Pancreas (tissue), 10 donors: ENCODE results near the gene B3GAT3. TPM values are rescaled to one million over a fixed set of nuclear protein-coding genes. Genes with fewer than 3 reads are reported as not detected.

Experiments
- ATAC-seq, 4 donors: fragments of 200-7000 bp; cut with Tn5 transposase; one replicate each; pipeline versions ENCODE4 v1.8.0 to v1.9.1; 2020; ENCODE audit warnings: mild to moderate bottlenecking in 4 of 4, moderate library complexity in 4 of 4
- DNase-seq, 6 donors: peaks; one replicate each; pipeline ENCODE4 v3.0.0-alpha.2; 2020
- FAIRE-seq: peaks from 2 replicates; lab custom pipeline; 2012; peaks lifted over from hg19 to GRCh38; lab: Jason Lieb, UNC
- H3K27ac ChIP-seq, 4 donors: fragments of 200-600 bp; sonication (generic); 1 replicate in 3 of 4; 2 replicates in 1 of 4; pipeline versions ENCODE4 v1.5.0 to v1.8.0; 2020
- H3K27me3 ChIP-seq, 4 donors: fragments of 200-600 bp; one replicate each; pipeline ENCODE4 v1.8.0; 2021
- H3K36me3 ChIP-seq, 3 donors: fragments of 200-600 bp; sonication (generic) in 1 of 3; one replicate each; pipeline versions ENCODE4 v1.5.0 to v1.8.0; 2020 to 2021
- H3K4me1 ChIP-seq, 3 donors: fragments of 200-600 bp; one replicate each; pipeline ENCODE4 v1.8.0; 2021
- H3K4me3 ChIP-seq, 4 donors: fragments of 200-600 bp; sonication (generic) in 2 of 4; one replicate each; pipeline versions ENCODE4 v1.5.0 to v1.8.0; 2020 to 2021
- H3K9me3 ChIP-seq, 4 donors: fragments of 200-600 bp; one replicate each; pipeline ENCODE4 v1.8.0; 2021
- WGBS, 2 donors: extraction: QIAGEN DNeasy Blood & Tissue Kit; methylation state at CpG; one replicate each; pipeline ENCODE4 v1.1.7; 2013; 5-methylcytosine and 5-hydroxymethylcytosine counted together
- intact Hi-C, 3 donors: fragments of 100-400 bp; cut with DNase I; formaldehyde crosslinking; loops; one replicate each; pipeline versions ENCODE4 v1.11.1 to v1.14.2; 2022
- polyA plus RNA-seq, 2 donors: library from polyadenylated mRNA; stranded (reverse); fragments of 200-250 nt; gene quantifications; one replicate each; pipeline ENCODE4 v1.2.3, GENCODE V29; 2013
- total RNA-seq, 6 donors: library from RNA; stranded (reverse); fragmentation: NEBNext Ultra II Directional in 4 of 6; extraction: Animal tissue kit (Norgen Biotek cat#: 25700) in 4 of 6; gene quantifications; one replicate each; pipeline versions ENCODE4 v1.2.1 to v1.2.4, GENCODE V29; 2021 to 2023
- TF ChIP-seq, protein P1 (sequence below), 4 donors: fragments of 200-600 bp; sonication (generic) in 3 of 4; IDR thresholded peaks; one replicate each; pipeline versions ENCODE4 v1.5.0 to v1.8.0; 2021; ENCODE audit warnings: antibody characterized with exemption in 4 of 4
- donor health status: healthy with polysubstance abuse.
- donor health status: DM: no; HTN: no; CAD: no; lungs with moderate emphysema.
- donor health status: DM: no; HTN: no; CAD: no.
- donor health status: control.
- donor health status: control.
- donor health status: Bipolar disorder and iron deficiency.
- donor health status: DM: yes; HTN: yes; CAD: no.
- donor health status: DM: no; HTN: no; CAD: no.
- donor health status: DM: no; HTN: no; CAD: no.
- donor health status: DM: yes; HTN: yes; CAD: no.

The B3GAT3 gene
- total RNA-seq (10 to 100 TPM; 13.2 to 24.1 (median 17.1) TPM), polyA plus RNA-seq (10 to 100 TPM; 45.7 to 50.8 TPM)

- Histone ChIP-seq H3K9me3 (no peaks in the 10 kb centered on the region), H3K27me3 (no peaks in the 10 kb centered on the region), H3K27ac (peak within 1 kb of the TSS; percentile 49 to 84 (median 78)), H3K4me3 (peak within 1 kb of the TSS; percentile 55 to 79 (median 62)), H3K4me1 (peaks cover 0 to 9% (median 7%) of the 10 kb centered on the region in 3 donors), H3K36me3 (peaks cover 5 to 15% (median 13%) of the 10 kb centered on the region in 3 donors)
- no peak for FAIRE-seq
- peak; percentile 97 to 100 (median 99) for DNase-seq
- intact Hi-C loops, result no loop called here
- ATAC-seq, result peak; percentile 98 to 99 (median 98)
- 1% methylated on average over 47 to 77 of the region's 77 CpGs for WGBS, 2 donors
- TF ChIP-seq, protein P1, sequence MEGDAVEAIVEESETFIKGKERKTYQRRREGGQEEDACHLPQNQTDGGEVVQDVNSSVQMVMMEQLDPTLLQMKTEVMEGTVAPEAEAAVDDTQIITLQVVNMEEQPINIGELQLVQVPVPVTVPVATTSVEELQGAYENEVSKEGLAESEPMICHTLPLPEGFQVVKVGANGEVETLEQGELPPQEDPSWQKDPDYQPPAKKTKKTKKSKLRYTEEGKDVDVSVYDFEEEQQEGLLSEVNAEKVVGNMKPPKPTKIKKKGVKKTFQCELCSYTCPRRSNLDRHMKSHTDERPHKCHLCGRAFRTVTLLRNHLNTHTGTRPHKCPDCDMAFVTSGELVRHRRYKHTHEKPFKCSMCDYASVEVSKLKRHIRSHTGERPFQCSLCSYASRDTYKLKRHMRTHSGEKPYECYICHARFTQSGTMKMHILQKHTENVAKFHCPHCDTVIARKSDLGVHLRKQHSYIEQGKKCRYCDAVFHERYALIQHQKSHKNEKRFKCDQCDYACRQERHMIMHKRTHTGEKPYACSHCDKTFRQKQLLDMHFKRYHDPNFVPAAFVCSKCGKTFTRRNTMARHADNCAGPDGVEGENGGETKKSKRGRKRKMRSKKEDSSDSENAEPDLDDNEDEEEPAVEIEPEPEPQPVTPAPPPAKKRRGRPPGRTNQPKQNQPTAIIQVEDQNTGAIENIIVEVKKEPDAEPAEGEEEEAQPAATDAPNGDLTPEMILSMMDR (IDR thresholded peaks at IDR 0.05), result no peak
Measured at GRCh38 chr11:62621567-62622470, at the start of gene B3GAT3. Gene B3GAT3 (minus strand): TSS chr11:62621986. CDS start chr11:62621947, 39 bp downstream.

GRCh38 chr11:62671236-62671607 is 49.4 kb upstream of the B3GAT3 start:
- no peak for FAIRE-seq
- intact Hi-C loops, result no loop called here
- peaks cover 11 to 43% (median 30%) of the 10 kb centered on the region in 3 donors for H3K4me1 ChIP-seq

GRCh38 chr11:62669420-62670161 is 47.8 kb upstream of the B3GAT3 start:
- DNase-seq (peak in 5 of 6 donors; percentile 69 to 81 (median 71)), ATAC-seq (peak; percentile 24 to 50 (median 38)), FAIRE-seq (no peak)
- Histone ChIP-seq H3K4me1 (peaks cover 11 to 45% (median 30%) of the 10 kb centered on the region in 3 donors), H3K27ac (peak overlapping the region in 3 of 4 donors; percentile 10 to 86 (median 29)), H3K36me3 (no peaks in the 10 kb centered on the region), H3K27me3 (no peaks in the 10 kb centered on the region), H3K9me3 (no peaks in the 10 kb centered on the region), H3K4me3 (no peak overlapping the region)
- TF ChIP-seq, protein P1 (IDR thresholded peaks at IDR 0.05), result no peak
- intact Hi-C loops, result no loop called here
- 34 to 46% methylated on average over 4 of the region's 4 CpGs for WGBS, 2 donors

More at GRCh38 chr11:62671236-62671607, 49.4 kb upstream of the B3GAT3 start:
- ATAC-seq (peak; percentile 11 to 39 (median 26)), DNase-seq (peak in 1 of 6 donors; percentile 10)
- TF ChIP-seq, protein P1 (IDR thresholded peaks at IDR 0.05), result no peak
- H3K27ac ChIP-seq, result peak overlapping the region; percentile 52 to 91 (median 83)
- no peaks in the 10 kb centered on the region for H3K27me3 ChIP-seq
- peak overlapping the region; percentile 72 to 95 (median 86) for H3K4me3 ChIP-seq
- 0% methylated on average over 17 of the region's 17 CpGs for WGBS, 2 donors
- no peaks in the 10 kb centered on the region for H3K36me3 ChIP-seq
- H3K9me3 ChIP-seq, result no peaks in the 10 kb centered on the region

DNA sequence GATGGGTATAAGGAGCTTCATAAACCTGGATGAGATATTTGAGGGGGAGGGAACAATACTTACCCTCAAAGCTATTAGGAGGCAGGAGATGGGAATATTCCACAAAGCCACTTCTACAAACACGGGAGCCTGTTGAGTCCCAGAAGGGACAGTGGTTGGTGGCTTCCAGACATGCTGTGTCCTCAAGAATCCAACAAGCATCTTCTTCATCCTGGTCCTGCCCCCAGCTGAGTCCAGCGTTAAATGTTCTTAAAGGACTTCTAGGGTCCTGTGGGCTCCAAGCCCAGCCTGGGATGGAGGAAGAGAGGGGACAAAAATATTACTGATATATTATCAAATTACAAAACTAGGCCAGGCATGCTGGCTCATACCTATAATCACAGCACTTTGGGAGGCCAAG is 45.7 kb upstream of the B3GAT3 start:
- intact Hi-C loops, result no loop called here
- no peak overlapping the region for H3K4me3 ChIP-seq
- TF ChIP-seq, protein P1 (IDR thresholded peaks at IDR 0.05), result no peak
- H3K27ac ChIP-seq, result no peak overlapping the region
- no peak for DNase-seq
- no peaks in the 10 kb centered on the region for H3K9me3 ChIP-seq
- WGBS, 2 donors, result 65 to 75% methylated on average over 2 of the region's 2 CpGs
- ATAC-seq, result no peak
- no peak for FAIRE-seq
- no peaks in the 10 kb centered on the region for H3K27me3 ChIP-seq
- H3K4me1 ChIP-seq, result peaks cover 0 to 41% (median 18%) of the 10 kb centered on the region in 3 donors
- no peaks in the 10 kb centered on the region for H3K36me3 ChIP-seq
